PFSK-1 (cell line): ENCODE results near the gene RAD9A.

ENCODE experiments used
- FOXP2 ChIP-seq: optimal IDR thresholded peaks from 2 replicates; pipeline ENCODE3; 2011; ENCODE audit warnings: borderline replicate concordance, control low read depth, inconsistent platforms; ENCODE audit not compliant: insufficient read depth; ENCODE audit errors: extremely low read length, extremely low read depth
- POLR2AphosphoS5 ChIP-seq: IDR thresholded peaks from 2 replicates; pipeline ENCODE4 v1.6.1; 2012; ENCODE audit warnings: low read depth, mild to moderate bottlenecking, control low read depth, low read length, moderate library complexity
- SIN3A ChIP-seq: IDR thresholded peaks from 2 replicates; pipeline ENCODE4 v1.6.1; 2012; ENCODE audit warnings: mild to moderate bottlenecking, low read length, moderate library complexity, borderline replicate concordance; ENCODE audit not compliant: insufficient read depth
- TAF1 ChIP-seq: IDR thresholded peaks from 2 replicates; pipeline ENCODE4 v1.6.1; 2012; ENCODE audit warnings: low read length, control low read depth, borderline replicate concordance; ENCODE audit not compliant: insufficient read depth
- TF ChIP-seq, protein P1 (sequence below), 2 experiments: IDR thresholded peaks; 2 replicates each; pipeline versions ENCODE4 v1.6.1 to v1.8.0; 2011 to 2012; ENCODE audit warnings: low read depth in 2 of 2, low read length in 2 of 2, control low read depth in 1 of 2, inconsistent platforms in 1 of 2, mild to moderate bottlenecking in 1 of 2, moderate library complexity in 1 of 2; ENCODE audit not compliant: insufficient read depth in 1 of 2

RAD9A gene

GRCh38 chr11:67349036-67349435 is 42.8 kb upstream of the RAD9A start:
- no peak for TF ChIP-seq SIN3A
- no peak for TF ChIP-seq TAF1
- no peak for TF ChIP-seq FOXP2

- TF ChIP-seq, protein P1, sequence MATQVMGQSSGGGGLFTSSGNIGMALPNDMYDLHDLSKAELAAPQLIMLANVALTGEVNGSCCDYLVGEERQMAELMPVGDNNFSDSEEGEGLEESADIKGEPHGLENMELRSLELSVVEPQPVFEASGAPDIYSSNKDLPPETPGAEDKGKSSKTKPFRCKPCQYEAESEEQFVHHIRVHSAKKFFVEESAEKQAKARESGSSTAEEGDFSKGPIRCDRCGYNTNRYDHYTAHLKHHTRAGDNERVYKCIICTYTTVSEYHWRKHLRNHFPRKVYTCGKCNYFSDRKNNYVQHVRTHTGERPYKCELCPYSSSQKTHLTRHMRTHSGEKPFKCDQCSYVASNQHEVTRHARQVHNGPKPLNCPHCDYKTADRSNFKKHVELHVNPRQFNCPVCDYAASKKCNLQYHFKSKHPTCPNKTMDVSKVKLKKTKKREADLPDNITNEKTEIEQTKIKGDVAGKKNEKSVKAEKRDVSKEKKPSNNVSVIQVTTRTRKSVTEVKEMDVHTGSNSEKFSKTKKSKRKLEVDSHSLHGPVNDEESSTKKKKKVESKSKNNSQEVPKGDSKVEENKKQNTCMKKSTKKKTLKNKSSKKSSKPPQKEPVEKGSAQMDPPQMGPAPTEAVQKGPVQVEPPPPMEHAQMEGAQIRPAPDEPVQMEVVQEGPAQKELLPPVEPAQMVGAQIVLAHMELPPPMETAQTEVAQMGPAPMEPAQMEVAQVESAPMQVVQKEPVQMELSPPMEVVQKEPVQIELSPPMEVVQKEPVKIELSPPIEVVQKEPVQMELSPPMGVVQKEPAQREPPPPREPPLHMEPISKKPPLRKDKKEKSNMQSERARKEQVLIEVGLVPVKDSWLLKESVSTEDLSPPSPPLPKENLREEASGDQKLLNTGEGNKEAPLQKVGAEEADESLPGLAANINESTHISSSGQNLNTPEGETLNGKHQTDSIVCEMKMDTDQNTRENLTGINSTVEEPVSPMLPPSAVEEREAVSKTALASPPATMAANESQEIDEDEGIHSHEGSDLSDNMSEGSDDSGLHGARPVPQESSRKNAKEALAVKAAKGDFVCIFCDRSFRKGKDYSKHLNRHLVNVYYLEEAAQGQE (IDR thresholded peaks at IDR 0.05; ENCODE audit: insufficient read depth in 1 of 2, low read depth in 2 of 2, low read length in 2 of 2): no peak
- TF ChIP-seq POLR2AphosphoS5: no peak
- TF ChIP-seq SIN3A: no peak
- no peak for TF ChIP-seq FOXP2
- no peak for TF ChIP-seq TAF1
Observed at GRCh38 chr11:67349457-67349856, 42.3 kb upstream of the RAD9A start.

DNA sequence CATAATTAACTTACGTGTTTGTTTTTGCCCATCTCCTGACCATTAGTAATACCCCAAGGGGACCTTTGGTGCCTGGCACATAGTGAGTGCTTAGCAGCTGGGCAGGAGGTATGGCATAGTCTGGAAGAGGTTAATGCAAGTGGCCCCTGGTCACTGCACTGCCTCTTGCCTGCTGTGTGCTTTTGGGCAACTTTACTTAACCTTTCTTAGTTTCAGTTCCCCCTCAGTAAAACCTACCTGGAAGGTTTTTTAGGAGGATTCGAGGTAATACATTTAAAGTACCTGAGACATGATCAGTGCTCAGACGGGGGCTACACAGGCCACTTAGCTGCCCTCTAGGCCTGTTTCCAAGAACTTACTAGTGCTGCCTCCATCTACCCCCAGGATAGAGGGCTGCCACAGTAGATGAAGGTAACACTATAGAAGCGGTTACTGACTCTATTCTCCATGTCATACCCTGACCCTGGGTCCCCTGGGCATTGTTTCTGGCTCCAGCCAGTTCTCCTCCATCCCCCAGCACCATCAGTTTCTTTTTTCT is 41.8 kb upstream of the RAD9A start:
- TF ChIP-seq POLR2AphosphoS5 (no peak), SIN3A (no peak), TAF1 (no peak), FOXP2 (no peak)
- TF ChIP-seq, protein P1 (IDR thresholded peaks at IDR 0.05; ENCODE audit: insufficient read depth in 1 of 2, low read depth in 2 of 2, low read length in 2 of 2): no peak

DNA sequence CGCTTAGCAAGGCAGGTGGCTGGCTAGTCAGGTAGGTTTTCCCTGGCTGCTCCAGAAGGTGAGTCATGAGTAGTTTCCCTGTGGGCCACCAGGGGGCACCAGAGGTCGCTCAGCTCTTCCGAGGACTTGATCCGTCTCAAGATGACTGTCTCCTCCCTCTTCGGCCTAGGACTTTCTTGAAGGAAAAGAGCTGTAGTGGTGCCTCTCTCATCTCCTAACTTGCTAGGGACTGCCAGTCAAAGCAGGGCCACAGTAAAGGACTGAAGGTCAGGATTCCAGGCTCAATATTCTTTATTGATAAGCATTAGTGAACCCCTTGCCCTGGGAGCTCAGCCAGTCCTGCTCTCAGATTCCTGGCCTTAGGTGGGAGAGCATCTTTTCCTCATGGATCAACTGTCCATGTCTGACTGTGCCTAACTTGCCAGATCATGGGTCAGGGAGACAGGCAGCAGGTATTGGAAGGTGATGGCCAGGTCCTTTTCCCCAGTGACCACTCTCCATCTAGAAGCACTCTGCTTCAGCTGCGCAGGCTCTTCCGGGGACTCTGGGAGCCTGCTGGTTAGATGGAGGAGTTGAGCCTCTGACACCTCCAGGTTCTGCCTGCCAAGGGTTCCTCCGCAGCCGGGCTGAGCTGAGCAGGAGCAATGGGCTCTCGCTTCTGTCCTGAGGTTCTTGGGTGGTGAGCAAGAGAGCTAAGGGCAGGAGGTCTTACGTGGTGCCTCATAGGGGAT is 40.3 kb upstream of the RAD9A start:
- TF ChIP-seq SIN3A (no peak), FOXP2 (no peak), TAF1 (no peak), POLR2AphosphoS5 (no peak)
- TF ChIP-seq, protein P1 (IDR thresholded peaks at IDR 0.05; ENCODE audit: insufficient read depth in 1 of 2, low read depth in 2 of 2, low read length in 2 of 2): no peak

- TF ChIP-seq POLR2AphosphoS5 (no peak), FOXP2 (no peak)
Observed at GRCh38 chr11:67352546-67353316, 39.1 kb upstream of the RAD9A start.

DNA sequence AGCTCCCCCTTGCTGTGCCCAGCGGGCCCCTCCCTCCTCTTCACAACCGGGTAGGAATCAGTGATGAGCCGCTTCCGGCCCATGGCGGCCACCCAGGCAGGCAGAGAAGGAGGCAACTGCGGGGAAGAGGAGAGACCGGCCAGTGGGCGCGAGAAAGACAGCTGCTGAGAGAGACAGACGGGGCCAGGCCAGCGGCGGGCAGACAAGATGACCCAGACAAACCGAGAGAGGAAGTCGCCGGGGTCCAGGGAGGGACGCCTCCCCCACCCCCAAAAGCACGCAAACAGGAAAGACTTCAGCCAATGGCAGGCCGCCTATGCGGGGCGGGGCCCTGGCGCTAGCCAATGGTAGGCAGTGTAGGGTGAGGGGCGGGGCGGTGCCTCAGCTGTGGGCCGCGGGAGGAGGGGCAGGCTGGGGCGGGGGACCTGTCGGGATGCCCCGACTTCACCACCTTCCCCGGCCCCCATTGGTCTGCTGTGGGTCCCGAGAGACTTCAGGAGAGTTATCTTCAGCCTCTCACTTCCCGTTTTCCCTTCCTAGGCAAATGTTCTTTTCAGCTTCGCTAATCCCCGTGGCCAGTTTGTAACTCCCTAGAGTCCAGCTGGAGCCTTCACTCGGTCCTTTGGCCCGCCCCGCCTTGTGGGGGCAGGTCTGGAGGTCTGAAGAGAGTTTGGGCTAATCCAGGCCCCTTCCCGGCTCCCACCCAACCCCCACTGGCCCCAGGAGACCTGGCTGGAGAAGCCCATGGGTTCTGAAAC is 38.3 kb upstream of the RAD9A start, which contains the start of gene POLD4:
Gene POLD4, minus strand, starts transcription at position 230 of the 758 bp plus-strand sequence. Its CDS starts 147 bp downstream, at position 83.
- TF ChIP-seq SIN3A: no peak; the same call in 1 of the 2 replicates
- peak; percentile 28 for TF ChIP-seq FOXP2
- TF ChIP-seq POLR2AphosphoS5: peak; percentile 86
- peak; percentile 92; the same call in 1 of the 2 replicates for TF ChIP-seq TAF1
- TF ChIP-seq, protein P1 (IDR thresholded peaks at IDR 0.05; ENCODE audit: insufficient read depth in 1 of 2, low read depth in 2 of 2, low read length in 2 of 2): peak in 1 of 2 experiments; percentile 42; a peak in 1 of 4 replicates
